ENCODE data around the gene ITGBL1.

DNA sequence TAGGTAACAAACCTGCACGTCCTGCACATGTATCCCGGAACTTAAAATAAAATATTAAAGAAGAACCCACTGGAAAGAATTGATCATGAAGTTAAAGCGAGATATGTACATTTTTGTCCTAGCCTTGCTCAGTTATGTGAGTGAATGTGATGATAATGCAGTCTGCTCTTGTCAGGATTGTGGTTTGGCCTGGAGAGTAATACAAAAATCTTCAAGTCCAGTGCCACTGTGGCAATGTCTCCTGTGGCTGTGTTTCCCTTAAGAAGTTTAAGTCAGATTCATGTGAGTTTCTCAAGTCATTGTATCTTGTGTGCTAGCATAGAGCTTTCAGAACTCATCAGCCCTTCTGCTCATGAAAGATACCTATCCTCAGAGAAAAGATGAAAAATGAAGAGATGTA lies 18.0 kb upstream of the ITGBL1 start:
- TF ChIP-seq, protein P1, sequence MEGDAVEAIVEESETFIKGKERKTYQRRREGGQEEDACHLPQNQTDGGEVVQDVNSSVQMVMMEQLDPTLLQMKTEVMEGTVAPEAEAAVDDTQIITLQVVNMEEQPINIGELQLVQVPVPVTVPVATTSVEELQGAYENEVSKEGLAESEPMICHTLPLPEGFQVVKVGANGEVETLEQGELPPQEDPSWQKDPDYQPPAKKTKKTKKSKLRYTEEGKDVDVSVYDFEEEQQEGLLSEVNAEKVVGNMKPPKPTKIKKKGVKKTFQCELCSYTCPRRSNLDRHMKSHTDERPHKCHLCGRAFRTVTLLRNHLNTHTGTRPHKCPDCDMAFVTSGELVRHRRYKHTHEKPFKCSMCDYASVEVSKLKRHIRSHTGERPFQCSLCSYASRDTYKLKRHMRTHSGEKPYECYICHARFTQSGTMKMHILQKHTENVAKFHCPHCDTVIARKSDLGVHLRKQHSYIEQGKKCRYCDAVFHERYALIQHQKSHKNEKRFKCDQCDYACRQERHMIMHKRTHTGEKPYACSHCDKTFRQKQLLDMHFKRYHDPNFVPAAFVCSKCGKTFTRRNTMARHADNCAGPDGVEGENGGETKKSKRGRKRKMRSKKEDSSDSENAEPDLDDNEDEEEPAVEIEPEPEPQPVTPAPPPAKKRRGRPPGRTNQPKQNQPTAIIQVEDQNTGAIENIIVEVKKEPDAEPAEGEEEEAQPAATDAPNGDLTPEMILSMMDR (conservative IDR thresholded peaks at IDR 0.05; ENCODE audit: low read length), result no peak
- TF ChIP-seq EZH2phosphoT487 (IDR thresholded peaks at IDR 0.05; ENCODE audit: borderline replicate concordance), result no peak

Measured in Loucy (cell line).